HEK293 (cell line): ENCODE data around the gene TRABD.

Source experiments
- SALL2 ChIP-seq: fragments of 450-650 bp; formaldehyde crosslinking; IDR thresholded peaks from 2 replicates; pipeline ENCODE4 v1.5.0; 2017; ENCODE audit warnings: missing biosample characterization, mild to moderate bottlenecking, missing genetic modification characterization, borderline replicate concordance
- TCF7L2 ChIP-seq: IDR thresholded peaks from 2 replicates; pipeline ENCODE4 v1.6.1; 2011; ENCODE audit warnings: low read depth, mild to moderate bottlenecking, inconsistent platforms, low read length, moderate library complexity, borderline replicate concordance
- ZNF132 ChIP-seq: fragments of 450-650 bp; formaldehyde crosslinking; IDR thresholded peaks from 2 replicates; pipeline ENCODE4 v1.5.1; 2017; ENCODE audit warnings: missing biosample characterization, missing genetic modification characterization, borderline replicate concordance
- ZNF146 ChIP-seq: fragments of 450-650 bp; formaldehyde crosslinking; IDR thresholded peaks from 2 replicates; pipeline ENCODE4 v1.5.1; 2016; ENCODE audit warnings: missing biosample characterization, missing genetic modification characterization
- ZNF174 ChIP-seq: fragments of 450-650 bp; formaldehyde crosslinking; IDR thresholded peaks from 2 replicates; pipeline ENCODE4 v1.5.0; 2017; ENCODE audit warnings: missing biosample characterization, mild to moderate bottlenecking, missing genetic modification characterization
- ZNF24 ChIP-seq: fragments of 450-650 bp; formaldehyde crosslinking; IDR thresholded peaks from 2 replicates; pipeline ENCODE4 v1.5.1; 2016; ENCODE audit warnings: missing biosample characterization, missing genetic modification characterization
- ZNF664 ChIP-seq: fragments of 450-650 bp; formaldehyde crosslinking; IDR thresholded peaks from 2 replicates; pipeline ENCODE4 v1.5.1; 2016; ENCODE audit warnings: missing biosample characterization, missing genetic modification characterization
- ZNF792 ChIP-seq: fragments of 450-650 bp; formaldehyde crosslinking; IDR thresholded peaks from 2 replicates; pipeline ENCODE4 v1.5.1; 2016; ENCODE audit warnings: missing biosample characterization, missing genetic modification characterization
- TF ChIP-seq, protein P1 (sequence below): fragments of 450-650 bp; formaldehyde crosslinking; IDR thresholded peaks from 2 replicates; pipeline ENCODE4 v1.5.1; 2016; ENCODE audit warnings: missing biosample characterization, missing genetic modification characterization
- TF ChIP-seq, protein P2 (sequence below): fragments of 450-650 bp; formaldehyde crosslinking; IDR thresholded peaks from 2 replicates; pipeline ENCODE4 v1.5.1; 2017; ENCODE audit warnings: missing biosample characterization, missing genetic modification characterization
- TF ChIP-seq, protein P3 (sequence below): sonication (generic); formaldehyde crosslinking; IDR thresholded peaks from 2 replicates; pipeline ENCODE4 v1.8.1; 2022; ENCODE audit warnings: mild to moderate bottlenecking, moderate library complexity, missing genetic modification reagents
- TF ChIP-seq, protein P4 (sequence below): fragments of 450-650 bp; formaldehyde crosslinking; IDR thresholded peaks from 2 replicates; pipeline ENCODE4 v1.5.1; 2016; ENCODE audit warnings: missing biosample characterization, missing genetic modification characterization, low read depth

DNA sequence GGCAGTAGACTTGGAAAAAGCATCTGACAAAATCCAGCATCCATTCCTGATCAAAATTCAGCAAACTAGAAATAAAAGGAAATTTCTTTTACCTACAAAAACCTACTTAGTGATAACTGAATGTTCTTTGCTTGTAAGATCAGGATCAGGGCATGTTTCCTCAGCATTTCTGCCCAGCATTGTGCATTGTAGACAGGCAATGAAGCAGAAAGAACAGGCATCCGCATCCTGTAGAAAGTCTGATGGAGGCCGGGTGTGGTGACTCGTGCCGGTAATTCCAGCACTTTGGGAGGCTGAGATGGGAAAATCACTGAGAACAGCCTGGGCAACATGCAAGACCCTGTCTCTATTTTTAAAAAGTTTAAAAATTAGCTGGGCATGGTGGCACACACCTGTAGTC, 47.7 kb upstream of the TRABD start:
- TF ChIP-seq ZNF664 (tag by site-specific recombination): no peak
- TF ChIP-seq, protein P1, sequence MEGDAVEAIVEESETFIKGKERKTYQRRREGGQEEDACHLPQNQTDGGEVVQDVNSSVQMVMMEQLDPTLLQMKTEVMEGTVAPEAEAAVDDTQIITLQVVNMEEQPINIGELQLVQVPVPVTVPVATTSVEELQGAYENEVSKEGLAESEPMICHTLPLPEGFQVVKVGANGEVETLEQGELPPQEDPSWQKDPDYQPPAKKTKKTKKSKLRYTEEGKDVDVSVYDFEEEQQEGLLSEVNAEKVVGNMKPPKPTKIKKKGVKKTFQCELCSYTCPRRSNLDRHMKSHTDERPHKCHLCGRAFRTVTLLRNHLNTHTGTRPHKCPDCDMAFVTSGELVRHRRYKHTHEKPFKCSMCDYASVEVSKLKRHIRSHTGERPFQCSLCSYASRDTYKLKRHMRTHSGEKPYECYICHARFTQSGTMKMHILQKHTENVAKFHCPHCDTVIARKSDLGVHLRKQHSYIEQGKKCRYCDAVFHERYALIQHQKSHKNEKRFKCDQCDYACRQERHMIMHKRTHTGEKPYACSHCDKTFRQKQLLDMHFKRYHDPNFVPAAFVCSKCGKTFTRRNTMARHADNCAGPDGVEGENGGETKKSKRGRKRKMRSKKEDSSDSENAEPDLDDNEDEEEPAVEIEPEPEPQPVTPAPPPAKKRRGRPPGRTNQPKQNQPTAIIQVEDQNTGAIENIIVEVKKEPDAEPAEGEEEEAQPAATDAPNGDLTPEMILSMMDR (tag by site-specific recombination): no peak
- no peak for TF ChIP-seq SALL2
- TF ChIP-seq, protein P2, sequence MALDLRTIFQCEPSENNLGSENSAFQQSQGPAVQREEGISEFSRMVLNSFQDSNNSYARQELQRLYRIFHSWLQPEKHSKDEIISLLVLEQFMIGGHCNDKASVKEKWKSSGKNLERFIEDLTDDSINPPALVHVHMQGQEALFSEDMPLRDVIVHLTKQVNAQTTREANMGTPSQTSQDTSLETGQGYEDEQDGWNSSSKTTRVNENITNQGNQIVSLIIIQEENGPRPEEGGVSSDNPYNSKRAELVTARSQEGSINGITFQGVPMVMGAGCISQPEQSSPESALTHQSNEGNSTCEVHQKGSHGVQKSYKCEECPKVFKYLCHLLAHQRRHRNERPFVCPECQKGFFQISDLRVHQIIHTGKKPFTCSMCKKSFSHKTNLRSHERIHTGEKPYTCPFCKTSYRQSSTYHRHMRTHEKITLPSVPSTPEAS: no peak
- TF ChIP-seq, protein P3, sequence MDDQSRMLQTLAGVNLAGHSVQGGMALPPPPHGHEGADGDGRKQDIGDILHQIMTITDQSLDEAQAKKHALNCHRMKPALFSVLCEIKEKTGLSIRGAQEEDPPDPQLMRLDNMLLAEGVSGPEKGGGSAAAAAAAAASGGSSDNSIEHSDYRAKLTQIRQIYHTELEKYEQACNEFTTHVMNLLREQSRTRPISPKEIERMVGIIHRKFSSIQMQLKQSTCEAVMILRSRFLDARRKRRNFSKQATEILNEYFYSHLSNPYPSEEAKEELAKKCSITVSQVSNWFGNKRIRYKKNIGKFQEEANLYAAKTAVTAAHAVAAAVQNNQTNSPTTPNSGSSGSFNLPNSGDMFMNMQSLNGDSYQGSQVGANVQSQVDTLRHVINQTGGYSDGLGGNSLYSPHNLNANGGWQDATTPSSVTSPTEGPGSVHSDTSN (CRISPR knock-in tag): no peak
- no peak for TF ChIP-seq TCF7L2
- no peak for TF ChIP-seq ZNF146 (tag by site-specific recombination)
- TF ChIP-seq ZNF24 (tag by site-specific recombination): no peak
- TF ChIP-seq ZNF174 (tag by site-specific recombination): no peak
- TF ChIP-seq ZNF792 (tag by site-specific recombination): no peak
- TF ChIP-seq, protein P4, sequence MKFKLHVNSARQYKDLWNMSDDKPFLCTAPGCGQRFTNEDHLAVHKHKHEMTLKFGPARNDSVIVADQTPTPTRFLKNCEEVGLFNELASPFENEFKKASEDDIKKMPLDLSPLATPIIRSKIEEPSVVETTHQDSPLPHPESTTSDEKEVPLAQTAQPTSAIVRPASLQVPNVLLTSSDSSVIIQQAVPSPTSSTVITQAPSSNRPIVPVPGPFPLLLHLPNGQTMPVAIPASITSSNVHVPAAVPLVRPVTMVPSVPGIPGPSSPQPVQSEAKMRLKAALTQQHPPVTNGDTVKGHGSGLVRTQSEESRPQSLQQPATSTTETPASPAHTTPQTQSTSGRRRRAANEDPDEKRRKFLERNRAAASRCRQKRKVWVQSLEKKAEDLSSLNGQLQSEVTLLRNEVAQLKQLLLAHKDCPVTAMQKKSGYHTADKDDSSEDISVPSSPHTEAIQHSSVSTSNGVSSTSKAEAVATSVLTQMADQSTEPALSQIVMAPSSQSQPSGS (tag by site-specific recombination): no peak
- TF ChIP-seq ZNF132 (tag by site-specific recombination): no peak
